PC-3 (cell line): ENCODE results near the gene EPM2A.

Experiments used
- CTCF ChIP-seq: fragments of 300-600 bp; sonication (generic); conservative IDR thresholded peaks from 2 replicates; pipeline ENCODE4 v1.5.1; 2017; ENCODE audit warnings: antibody characterized with exemption, low read depth, mild to moderate bottlenecking, low read length
- EZH2phosphoT487 ChIP-seq: fragments of 300-600 bp; sonication (generic); IDR thresholded peaks from 2 replicates; pipeline ENCODE4 v1.6.1; 2018; ENCODE audit warnings: mild to moderate bottlenecking, antibody characterized with exemption, low read length, borderline replicate concordance

- TF ChIP-seq CTCF (no peak), EZH2phosphoT487 (no peak)
Observed at GRCh38 chr6:145670311-145670710, 65.0 kb downstream of the EPM2A start.
